ENCODE data around the gene ZNF599.
"Not testable (repeated sequence)": the region's sequence is repeated elsewhere in the genome, so short reads cannot be mapped to it uniquely, and the experiment has no call there.

The ZNF599 gene
- total RNA-seq, result 5.0 to 7.2 reads per million in 2 donors

DNA sequence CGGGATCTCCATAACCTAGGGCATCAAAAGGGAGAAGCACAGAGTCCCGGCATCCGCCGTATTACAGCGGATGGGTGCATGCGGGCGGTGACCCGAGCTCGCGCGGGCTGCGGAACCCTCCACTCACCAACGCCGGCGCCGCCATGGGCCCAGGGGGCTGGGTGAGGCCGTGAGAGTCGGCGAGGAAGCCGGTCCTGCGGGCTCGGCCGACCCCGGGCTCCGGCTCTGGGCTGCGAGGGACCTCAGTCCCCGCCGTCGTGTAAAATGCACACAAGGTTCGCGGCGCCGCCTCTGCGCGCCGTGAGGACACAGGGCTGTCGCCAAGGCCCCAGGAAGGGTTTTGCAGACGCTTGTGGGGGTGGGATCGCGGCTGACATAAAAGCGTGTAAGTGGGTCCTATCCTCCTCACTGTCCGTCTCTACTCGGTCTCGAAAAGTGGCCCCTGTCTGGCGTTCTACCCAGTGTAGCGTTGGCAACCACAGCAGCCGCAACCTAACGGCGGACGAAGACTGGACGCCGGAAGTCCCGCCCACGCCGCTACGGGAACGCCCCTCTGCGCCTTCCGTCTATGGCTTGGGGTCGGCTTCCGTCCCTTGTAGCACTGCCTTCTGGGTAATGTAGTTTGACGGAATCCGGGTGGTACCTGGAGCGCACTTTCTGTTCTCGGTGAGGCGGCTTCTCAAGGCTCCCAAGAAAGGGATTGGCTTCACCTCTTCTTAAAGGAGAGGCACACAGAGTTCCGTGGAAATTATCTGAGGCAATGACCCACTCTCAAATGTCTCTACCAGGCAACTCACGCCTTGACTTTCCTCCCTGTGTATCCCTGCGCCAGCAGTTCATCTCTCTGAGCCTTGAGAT is at the start of gene ZNF599:
ZNF599 (minus strand) TSS at position 519 of the 858 bp plus-strand sequence; CDS start at position 145, 374 bp downstream.
- DNase-seq, result peak; percentile 69

DNA sequence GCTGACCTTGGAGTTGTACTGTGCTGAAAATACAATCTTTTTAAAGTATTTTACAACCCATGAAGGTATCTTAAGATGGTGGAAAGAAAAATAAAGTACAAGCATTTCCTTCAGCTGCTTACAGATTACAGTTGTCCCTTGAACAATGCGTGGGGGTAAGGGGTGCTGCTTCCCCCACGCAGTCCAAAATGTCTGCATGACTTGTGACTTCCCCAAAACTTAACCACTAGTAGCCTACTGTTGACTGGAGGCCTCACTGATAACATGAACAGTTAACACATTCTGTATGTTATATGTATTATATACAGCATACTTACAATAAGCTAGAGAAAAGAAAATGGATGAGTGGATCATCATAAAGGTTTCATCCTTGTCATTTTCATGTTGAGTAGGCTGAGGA is 45.3 kb upstream of the ZNF599 start:
- no peak for DNase-seq

DNA sequence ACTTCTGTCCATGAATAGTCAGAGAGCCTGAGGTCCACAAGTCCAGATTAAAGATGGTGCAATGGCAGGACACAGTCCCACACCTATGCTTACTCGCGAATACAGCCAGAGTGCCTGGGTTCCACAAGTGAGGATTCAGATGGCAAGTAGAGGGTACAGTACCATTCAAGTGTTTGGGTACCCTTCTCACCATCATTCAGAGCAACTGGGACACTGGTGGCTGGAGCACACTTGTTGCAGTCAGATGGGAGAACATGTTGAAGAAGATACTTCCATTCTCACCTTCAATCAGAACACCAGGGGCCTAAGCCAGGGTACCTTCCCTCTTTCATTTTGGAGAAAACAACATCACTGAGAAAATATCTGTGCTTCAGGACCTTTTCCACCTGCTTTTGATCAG is 43.7 kb upstream of the ZNF599 start:
- DNase-seq, result no peak

DNA sequence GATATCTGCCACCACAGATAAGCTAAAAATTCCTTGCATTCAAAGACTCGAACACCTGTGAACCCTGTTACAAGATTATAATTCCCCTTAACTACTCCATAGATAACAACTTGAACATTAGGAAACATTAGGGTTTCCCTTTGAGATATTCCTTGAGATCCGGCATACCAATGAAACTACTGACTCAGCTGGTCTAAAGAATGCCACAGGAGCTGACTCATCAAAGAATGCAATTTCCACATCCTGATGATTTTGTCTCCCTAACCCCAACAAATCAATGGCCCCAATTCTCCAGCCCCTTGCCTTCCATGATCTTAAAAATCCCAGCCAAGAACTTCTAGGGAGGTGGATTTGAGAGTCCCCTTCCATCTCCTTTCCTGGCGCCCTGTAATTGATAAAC is 35.6 kb upstream of the ZNF599 start:
- no peak for DNase-seq

DNA sequence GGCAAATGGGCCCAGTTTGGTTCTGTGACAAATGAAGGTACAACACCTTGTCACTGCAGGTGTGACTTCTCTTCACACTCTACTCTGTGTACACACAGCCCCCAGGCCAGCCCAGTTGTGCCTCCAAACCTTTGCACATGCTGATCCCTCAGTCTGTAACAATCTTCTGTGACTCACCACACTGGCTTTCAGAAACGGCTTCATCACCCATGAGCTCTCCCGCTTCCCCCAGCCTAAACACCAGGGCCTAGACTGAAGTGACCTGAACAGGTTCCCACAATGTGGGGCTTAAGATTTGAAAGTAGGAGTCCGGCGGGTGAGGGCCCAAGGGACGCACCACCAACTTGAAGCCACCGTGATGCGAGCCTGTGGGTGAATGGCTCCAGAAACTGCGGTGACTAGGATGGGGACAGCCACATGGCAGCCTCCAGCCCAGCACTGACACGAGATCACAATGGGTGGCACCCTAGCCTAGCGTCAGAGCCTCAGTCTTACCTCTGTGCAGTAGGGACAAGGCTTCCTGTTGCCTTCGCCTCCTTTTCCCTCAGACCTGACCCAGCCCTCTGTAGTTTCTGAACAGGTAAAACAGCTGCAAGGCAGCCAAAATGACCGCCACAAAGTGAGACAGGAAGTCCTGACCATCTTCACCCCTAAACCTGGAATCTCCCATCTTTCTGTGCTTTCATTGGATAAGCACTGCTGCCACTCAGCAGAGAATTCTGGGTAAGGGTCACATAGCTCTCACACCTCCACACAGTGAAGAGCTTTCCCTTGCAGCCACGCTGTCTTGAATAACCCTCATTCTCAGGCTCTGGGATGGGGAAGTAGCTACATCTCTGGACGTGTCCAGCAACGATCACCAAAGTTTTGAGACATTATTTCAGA is 34.2 kb upstream of the ZNF599 start:
- DNase-seq, result no peak

DNA sequence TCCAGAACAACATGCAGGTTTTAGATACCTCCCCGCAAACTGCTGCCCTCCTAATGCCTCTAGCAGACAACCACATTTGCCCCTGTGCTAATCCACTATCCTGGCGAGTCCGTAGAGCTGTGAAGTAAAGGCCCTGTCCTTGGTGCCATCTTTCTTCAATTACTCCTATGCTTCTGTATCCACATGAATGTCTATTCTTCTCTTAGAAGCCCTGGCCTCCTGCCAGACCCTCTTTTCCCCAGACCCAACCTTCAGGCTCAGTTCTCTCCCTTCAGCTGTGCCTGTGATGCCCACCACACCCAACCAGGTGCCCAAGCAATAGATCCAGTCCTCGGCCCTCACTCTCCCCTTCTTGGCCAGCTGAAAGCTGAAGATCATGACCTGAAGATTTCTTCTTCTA is 31.1 kb upstream of the ZNF599 start:
- DNase-seq, result no peak

DNA sequence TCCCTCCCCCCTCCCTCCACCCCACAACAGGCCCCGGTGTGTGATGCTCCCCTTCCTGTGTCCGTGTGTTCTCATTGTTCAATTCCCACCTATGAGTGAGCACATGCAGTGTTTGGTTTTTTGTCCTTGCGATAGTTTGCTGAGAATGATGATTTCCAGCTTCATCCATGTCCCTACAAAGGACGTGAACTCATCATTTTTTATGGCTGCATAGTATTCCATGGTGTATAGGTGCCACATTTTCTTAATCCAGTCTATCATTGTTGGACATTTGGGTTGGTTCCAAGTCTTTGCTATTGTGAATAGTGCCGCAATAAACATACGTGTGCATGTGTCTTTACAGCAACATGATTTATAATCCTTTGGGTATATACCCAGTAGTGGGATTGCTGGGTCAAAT is 23.9 kb upstream of the ZNF599 start:
- not testable (repeated sequence) for DNase-seq

DNA sequence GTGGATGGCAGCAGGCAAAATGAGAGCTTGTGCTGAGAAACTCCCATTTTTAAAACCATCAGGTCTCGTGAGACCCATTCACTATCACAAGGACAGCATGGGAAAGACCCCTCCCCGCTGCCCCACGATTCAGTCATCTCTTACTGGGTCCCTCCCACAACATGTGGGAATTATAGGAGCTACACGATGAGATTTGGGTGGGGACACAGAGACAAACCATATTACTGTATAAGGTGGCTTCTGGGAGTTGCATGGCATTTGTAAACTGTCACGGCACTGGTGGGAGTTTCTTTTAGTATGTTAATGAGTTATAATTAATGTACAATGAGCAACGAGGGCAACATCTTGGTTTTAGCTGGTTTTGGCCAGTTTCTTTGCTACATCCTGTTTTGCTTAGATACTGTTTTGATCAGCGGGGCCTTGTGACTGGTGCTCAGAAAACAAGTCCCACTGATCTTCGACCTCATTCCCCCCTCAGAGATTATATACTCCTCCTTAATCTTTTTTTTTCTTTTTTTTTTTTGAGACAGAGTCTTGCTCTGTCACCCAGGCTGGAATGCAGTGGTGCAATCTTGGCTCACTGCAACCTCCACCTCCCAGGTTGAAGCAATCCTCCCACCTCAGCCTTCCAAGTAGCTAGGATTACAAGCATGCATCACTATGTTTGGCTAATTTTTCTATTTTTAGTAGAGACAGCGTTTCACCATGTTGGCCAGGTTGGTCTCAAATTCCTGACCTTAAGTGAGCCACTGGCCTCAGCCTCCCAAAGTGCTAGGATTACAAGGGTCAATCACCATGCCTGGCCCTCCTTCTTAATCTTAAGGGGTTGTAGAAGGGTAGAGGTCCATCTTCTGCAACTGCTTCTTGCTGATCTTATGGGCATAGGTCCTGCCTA is 21.3 kb upstream of the ZNF599 start:
- DNase-seq, result no peak

DNA sequence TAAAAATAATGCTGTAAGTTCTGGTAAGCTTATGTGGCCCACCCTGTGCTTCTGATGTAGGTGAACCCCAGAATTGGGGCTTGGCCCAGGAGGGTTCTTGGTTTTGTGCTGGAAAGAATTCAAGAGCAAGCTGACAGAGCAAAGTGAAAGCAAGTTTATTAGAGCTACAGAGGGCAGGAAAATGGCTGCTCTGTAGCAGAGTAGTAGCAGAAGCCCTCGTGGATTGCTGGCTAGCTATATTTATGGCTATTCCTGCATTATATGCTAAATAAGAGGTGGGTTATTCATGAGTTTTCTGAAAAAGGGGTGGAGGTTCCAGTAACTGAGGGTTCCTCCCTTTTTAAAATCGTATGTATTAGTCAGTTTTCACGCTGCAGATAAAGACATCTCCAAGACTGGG is 20.6 kb upstream of the ZNF599 start:
- DNase-seq, result no peak

DNA sequence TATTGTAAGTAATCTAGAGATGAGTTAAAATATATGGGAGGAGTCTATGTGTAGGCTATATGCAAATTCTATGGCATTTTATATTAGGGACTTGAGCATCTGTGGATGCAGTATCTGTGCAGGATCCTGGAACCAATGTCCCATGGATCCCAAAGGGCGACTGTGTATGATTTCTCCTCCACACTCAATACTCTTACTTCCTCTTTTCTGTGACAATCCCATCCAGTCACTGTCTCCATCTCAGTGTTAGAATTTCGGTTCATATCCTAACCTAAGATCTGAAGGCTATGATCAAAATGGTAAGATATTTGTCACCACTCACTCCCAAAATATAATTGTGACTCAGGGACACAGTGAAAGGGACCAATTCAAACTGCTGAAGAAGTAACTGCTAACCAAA is 15.1 kb upstream of the ZNF599 start:
- no peak for DNase-seq

DNA sequence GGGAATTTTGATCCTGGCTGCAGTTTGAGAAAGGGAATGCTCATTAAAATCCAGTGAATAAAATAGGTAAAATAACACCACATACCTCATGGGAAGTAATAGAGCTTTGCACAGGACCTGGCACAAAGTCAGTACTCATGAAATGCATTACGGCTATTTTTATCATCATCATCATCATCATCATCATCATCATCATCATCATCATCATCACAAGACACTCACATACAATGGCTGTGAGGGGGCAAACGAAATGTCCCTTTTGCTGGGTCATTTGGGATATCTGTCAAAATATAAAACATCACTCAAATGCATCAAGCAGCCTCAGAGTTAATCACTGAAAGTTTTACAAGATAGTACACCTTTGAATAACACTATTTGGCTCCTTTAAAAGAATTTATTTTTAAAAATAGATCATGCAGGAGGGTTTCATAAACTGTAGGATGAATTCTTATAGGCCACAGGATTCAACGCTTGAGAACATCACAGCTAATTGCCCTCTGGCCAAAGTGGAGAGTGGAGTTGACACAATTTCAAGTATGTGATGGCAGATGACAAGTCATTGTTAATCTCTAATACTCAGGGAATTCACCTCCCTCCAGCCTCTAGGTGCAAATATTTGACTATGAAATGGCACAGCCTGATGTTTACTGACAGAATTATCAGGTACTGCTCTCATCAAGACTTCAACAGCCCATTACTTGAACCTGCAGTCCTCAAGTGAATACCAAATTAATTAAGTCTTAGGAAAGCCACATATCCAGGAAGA is 14.2 kb upstream of the ZNF599 start:
- DNase-seq, result no peak

DNA sequence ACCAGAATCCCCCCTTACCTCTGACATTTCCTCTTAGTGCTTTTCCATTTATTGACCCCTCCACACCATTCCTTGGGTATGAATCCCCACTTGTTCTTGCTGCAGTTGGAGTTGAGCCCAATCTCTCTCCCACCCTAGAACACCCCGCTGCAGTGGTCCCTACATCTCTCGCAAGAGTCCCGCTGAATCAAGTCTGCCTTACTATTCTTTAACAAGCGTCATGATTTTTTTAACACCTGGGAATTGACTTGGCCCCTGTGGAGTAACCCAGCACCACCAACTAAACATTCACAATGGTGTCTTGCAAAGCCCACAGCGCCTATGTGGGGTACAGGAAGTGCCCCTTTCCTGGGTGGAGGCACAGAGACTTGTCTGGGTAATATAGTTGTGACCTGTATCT is 13.2 kb upstream of the ZNF599 start:
- DNase-seq, result no peak

DNA sequence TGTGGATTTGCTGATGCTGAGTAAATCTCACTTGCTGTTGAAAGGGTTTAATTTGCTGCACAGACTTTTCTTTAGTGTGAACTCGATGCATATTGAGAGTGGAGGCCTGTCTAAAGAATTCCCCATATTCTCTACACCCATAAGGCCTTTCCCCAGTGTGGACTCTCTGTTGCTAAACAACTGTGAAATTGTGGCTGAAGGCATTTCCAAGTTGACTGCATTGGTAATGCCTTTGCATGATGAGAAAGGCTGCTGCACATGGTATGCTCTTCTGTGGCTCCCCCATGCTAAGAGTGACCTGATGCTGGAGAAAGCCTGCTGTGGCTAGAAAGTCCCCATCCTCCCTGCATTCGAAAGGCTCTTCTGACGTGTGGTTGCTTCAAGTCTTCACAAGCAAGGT is 6.6 kb upstream of the ZNF599 start:
- DNase-seq, result no peak

DNA sequence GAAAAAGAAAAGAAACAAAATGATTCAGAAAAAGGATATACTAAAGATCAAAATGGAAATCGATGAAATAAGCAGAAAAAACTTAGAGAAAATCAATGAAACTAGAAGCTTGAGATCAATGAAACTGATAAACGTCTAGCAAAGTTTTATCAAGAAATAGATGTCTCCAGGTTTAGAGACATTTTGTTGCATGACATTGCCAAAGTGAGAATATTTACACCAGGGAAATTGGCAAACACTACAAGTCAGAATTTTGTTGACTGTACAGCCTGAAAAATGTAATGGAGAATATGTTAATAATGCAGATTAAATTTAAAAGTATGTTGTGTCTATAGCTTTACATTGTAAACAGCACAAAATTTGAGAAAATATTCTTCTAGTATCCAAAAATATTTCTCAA is 5.3 kb upstream of the ZNF599 start:
- no peak for DNase-seq

DNA sequence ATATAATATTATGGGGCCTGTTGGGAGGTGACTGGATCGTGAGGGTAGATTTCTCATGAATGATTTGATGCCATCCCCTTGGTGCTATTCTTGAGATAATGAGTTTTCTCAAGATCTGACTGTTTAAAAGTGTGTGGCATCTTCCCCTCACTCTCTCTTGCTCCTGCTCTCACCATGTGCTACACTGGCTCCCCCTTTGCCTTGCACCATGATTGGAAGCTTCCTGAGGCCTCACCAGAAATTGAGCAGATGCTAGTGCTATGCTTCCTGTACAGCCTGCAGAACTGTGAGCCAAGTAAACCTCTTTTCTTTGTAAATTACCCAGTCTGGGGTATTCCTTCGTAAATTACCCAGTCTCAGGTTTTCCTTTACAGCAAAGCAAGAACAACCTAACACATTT is 1.8 kb upstream of the ZNF599 start:
- no peak for DNase-seq

DNA sequence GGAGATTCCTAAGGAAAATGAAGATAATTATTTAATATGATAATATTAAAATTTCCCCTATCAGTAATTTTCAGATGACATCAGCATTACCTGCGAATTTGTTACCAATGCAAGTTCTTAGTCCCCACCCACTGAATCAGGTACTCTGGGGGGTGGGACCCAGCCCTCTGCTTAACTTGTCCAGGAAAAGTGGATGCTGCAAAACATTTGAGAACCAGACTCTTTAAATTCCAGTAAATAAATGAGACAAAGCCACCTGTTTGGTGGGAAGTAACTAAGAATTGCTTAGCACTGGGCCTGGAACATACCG is 495 bp upstream of the ZNF599 start:
- DNase-seq, result no peak

DNA sequence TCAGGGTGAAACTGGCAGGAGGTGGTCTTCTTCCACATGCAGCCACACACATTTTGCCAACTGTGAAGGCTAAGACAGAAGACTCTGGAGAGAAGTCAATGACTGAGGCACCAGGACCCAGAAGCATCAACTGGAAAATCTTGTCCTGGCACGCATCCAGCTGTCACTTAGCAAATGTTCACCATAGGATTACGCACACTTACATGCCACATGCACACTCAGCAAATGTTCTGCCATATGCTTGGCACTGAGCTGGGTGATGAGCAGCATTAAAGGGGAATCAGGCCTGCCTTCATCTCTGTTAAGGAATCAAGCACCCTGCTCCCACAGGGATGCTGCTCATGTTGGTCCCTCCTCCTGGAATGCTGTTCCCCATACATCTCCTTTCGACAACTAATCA is 5.1 kb downstream of the ZNF599 start:
- DNase-seq, result no peak

DNA sequence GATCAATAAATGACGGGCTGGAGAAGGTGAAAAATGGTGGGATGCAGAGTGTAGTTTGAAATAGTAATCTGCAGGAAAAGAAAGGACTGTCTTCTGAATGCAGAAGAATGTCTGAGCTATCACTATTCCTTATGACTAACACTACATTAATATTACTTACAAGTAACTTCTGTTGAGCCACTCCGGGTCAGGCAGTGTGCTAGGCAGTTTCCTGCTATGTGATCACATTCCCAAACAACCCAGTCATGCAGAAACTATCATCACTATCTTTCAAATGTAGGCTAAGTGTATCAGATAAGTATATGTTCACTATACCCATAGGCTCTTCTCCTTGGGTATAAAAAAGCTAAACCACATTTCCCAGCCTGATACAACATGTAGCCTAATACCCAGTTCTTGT is 6.6 kb downstream of the ZNF599 start:
- no peak for DNase-seq

DNA sequence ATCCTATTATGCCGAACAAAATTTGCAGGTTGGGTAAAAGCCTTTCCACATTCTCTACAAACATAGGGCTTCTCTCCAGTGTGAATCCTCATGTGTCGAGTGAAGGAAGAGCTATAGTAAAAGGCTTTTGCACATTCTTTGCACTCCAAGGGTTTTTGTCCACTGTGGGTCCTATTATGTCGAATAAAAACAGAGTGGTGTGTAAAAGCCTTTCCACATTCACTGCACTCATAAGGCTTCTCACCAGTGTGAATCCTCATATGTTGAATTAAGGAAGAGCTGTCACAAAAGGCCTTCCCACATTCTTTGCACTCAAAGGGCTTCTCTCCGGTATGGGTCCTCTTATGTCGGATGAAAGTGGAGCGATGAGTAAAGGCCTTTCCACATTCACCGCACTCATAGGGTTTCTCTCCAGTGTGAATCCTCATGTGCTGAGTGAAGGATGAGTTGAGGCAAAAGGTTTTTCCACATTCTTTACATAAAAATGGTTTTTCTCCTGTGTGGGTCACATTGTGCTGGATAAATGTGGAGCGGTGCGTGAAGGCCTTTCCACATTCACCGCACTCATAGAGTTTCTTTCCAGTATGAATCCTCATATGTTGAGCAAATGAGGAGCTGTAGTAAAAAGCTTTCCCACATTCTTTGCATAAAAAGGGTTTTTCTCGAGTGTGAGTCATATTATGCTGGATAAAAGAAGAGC is 13.6 kb downstream of the ZNF599 start:
- DNase-seq, result no peak

DNA sequence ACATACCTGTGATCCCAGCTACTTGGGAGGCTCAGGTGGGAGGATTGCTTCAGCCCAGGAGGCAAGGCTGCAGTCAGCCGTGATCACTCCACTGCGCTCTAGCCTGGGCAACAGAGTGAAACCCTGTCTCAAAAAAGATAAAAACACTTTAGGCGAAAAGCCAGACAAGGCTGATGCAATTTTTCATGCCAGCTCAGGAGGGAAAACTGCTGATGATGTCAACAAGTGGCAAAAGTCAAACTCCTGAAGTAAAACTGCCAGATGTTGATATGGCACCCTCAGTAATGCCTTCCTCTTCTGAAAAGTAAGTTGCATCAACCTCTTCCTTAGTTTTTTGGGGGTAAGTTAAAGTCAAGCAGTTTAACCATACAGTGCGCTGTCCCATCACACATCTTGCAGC is 15.6 kb downstream of the ZNF599 start:
- DNase-seq, result no peak

DNA sequence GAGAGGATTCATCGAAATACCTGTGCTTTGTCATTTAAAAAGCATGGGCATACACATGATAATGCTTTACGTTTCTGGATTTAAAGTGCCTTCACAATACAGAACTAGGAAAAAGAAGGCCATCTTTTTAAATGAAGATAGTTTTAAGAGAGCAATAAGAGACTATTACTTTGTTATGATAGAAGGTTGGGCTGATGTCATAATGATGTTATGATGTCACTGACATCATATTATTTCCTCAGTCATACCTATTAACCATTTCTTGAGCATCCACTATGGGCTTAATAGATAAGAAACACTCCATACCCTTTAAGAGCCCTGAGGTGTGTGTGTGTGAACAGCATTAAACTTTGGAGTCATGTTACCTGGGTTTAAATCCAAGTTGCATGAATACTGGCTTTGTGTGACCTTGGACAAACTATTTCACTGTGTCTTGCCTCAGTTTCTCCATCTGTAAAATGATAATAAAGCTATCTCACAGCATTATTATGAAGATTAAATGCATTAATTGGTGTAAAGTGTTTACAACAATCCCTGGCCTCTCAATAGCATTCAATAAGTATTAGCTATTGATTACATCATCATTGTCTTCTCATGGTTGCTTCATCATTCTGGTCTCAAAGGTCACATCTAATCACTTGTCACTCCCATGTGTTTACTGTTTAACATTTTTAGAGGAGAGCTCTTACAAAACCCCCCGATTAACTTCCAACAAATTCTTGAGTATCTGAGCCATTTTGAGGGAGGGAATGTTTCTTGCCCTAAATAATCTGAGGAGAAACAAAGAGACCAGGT is 27.9 kb downstream of the ZNF599 start:
- no peak for DNase-seq

Data from activated gamma-delta T cell (primary cell).